ENCODE data around the gene PTH1R.

- TF ChIP-seq PAX5 (IDR thresholded peaks at IDR 0.05; ENCODE audit: insufficient read depth, low read length, severe bottlenecking) (no peak), POLR2A (IDR thresholded peaks at IDR 0.05; ENCODE audit: low read depth, low read length) (no peak), POLR2AphosphoS5 (IDR thresholded peaks at IDR 0.05; ENCODE audit: low read depth, low read length) (no peak), POU2F2 (IDR thresholded peaks at IDR 0.05; ENCODE audit: low read depth, low read length) (no peak), TAF1 (IDR thresholded peaks at IDR 0.05; ENCODE audit: low read depth, low read length) (no peak), SPI1 (IDR thresholded peaks at IDR 0.05; ENCODE audit: low read depth, low read length) (no peak)
Observed at GRCh38 chr3:46906471-46907058, 29.0 kb downstream of the PTH1R start.
